HG03354 (cell line): ENCODE data around the gene ENDOU.
A peak's percentile ranks its signal among the peaks of the same experiment; 100 is the strongest.

ENCODE experiments used
- ATAC-seq: cut with Tn5 transposase; IDR thresholded peaks from one replicate; pipeline ENCODE4 v1.9.1; 2021; ENCODE audit warnings: mild to moderate bottlenecking; ENCODE audit not compliant: unreplicated experiment, poor library complexity, severe bottlenecking

Gene ENDOU

GRCh38 chr12:47758584-47758833, 33.2 kb upstream of the ENDOU start:
- no peak for ATAC-seq

- no peak for ATAC-seq
Measured at GRCh38 chr12:47757840-47758583, 32.7 kb upstream of the ENDOU start.

- no peak for ATAC-seq
Measured at GRCh38 chr12:47757364-47757839, 32.1 kb upstream of the ENDOU start.

- peak; percentile 65 for ATAC-seq
Measured at GRCh38 chr12:47755655-47756562, 30.6 kb upstream of the ENDOU start.

DNA sequence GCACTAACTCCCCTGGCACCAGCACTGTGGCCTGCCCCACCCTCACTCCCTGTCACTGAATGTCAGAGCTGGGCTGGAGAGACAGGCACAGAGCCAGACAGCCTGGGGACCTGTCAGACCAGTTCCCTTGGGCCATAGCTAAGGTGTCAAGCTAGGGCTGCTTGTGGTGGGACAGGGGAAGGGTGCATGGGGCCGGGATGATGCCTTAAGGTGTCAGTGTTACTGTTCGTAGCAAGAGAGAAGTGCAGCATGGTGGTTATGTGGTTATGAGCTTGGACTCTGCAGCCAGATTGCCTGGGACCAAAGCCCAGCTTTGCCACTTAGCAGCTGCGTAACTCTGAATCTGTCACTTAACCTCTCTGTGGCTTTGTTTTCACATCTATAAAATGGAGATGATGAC, 29.6 kb upstream of the ENDOU start:
- peak; percentile 14 for ATAC-seq

DNA sequence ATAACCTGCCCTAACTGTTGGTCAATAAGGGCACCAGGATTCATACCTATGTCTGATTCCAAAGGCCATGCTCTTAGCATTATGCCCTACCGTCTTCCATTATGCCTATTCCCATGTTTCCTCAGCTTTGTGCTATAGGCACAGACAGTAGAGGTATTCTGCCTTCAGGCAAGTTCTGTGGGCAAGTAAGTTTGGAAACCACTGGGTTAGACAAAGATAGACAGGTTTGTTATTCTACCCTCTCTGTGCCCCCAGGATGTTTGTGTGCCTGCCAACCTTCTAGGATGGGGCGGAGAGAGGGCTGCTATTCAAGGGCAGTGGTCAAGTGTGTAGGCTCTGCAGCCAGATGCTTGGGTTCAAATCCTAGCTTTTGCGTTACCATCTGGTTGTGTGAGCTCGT, 28.8 kb upstream of the ENDOU start:
- ATAC-seq, result no peak

GRCh38 chr12:47753021-47754001, 28.0 kb upstream of the ENDOU start:
- no peak for ATAC-seq

DNA sequence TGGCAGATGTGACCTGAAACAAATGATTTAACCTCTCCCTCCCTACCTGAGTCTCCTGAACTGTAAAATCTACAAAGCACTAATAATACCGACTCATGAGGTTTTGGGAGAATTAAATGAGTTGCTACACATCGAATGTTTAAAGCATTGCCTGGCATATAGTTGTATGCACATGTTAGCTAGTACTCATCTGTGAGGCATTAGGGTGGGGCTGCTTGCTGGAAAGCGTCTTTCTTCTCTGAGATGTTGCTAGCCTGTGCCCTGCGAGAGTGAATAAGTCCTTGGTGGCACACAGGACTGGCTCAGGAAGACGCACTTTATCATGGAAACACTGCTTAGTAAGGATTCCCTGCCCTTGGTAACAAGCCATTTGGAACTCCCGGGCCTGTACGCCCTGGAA, 27.3 kb upstream of the ENDOU start:
- ATAC-seq, result no peak

DNA sequence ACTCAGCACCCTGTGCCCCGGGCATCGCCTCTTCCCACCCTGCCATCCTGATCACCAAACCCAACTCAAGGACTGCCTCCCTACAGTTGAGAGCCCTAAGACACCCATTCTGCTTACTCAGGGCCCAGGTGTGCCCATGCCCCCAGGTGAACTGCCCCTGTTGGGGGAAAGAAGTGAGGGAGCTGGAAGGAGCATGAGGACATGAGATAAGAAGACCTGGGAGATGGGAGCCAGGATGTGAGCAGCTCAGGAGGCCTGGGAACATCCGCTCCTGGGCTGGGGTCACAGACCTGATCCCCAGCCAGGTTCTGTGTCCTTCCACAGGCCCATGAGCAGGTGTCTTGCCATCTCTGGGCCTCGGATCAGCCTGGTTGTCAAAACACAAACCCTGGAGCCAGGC, 26.8 kb upstream of the ENDOU start:
- ATAC-seq, result no peak

DNA sequence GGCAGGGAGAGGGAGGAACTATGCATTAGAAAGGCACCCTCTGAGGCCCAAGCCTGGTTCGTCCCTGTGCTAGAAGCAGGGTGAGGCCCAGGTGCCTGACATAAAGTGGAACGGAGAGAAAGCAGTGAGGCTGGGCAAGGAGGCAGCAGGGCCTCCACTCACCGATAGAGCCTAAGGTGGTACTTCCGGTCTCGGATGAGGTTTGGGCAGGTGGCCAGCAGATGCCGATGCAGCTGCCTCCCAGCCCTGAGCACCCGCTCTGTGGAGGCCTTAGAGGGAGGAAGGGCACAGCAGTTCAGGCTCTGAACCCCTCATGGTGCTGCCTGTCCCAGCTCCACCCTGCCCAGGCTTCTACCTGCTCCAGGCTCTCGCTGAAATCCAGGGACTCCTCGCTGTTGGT, 26.3 kb upstream of the ENDOU start:
- ATAC-seq, result no peak

DNA sequence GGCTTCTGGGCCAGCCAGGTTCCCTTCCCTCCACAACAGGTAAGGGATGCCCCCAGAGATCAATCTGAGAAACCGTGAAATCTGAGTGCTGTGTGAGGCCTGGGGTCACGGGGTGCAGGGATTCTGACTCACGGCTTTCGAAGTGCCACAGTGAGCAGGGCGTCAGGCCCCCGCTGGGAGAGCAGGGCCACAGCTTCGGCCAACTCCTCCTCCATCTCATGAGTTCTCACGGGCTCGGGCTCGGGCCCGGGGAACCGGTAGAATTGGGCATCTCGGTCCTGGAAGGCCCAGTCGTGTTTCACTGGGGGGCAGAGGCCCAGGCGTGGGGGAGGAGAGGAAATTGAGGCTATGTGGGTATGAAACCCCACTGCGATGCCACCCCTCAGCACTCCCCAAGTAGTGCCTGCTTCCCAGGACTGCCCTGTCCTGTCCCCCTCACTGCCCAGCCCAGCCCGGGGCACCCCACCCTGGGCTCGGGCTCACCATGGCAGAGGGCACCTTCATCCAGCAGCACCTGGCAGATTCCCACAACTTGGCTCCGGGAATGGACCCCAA, 25.7 kb upstream of the ENDOU start:
- no peak for ATAC-seq

DNA sequence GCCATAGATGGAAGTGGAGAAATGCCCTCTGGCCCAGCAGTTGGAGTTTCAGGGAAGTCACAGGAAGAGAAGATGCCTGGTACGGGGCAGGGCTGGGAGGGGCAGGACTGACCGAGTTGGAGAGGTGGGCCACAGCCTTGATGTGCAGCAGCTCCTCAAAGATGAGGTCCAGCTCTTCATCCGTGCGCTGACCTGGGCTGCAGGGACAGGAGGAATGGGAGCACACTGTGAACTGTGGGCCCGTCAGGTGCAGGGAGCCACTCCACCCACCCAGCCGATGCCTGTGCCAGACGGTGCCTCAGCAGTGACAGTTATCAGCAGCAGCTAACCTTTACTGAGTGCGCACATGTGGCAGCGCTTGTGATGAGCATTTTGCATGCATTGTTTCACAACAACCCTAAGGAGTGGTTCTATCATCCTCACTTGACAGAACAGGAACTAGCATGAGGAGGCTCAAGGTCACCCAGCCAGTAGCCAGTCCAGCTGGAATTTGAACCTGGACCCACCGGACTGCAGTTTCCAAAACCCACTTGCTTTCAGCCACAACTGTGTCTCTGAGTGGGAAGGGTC, 25.0 kb upstream of the ENDOU start:
- no peak for ATAC-seq

- no peak for ATAC-seq
Measured at GRCh38 chr12:47748899-47749298, 23.6 kb upstream of the ENDOU start.

GRCh38 chr12:47748507-47748828, 23.2 kb upstream of the ENDOU start:
- ATAC-seq, result no peak

GRCh38 chr12:47747596-47748506, 22.6 kb upstream of the ENDOU start:
- no peak for ATAC-seq

GRCh38 chr12:47747126-47747525, 21.8 kb upstream of the ENDOU start:
- peak; percentile 54 for ATAC-seq

DNA sequence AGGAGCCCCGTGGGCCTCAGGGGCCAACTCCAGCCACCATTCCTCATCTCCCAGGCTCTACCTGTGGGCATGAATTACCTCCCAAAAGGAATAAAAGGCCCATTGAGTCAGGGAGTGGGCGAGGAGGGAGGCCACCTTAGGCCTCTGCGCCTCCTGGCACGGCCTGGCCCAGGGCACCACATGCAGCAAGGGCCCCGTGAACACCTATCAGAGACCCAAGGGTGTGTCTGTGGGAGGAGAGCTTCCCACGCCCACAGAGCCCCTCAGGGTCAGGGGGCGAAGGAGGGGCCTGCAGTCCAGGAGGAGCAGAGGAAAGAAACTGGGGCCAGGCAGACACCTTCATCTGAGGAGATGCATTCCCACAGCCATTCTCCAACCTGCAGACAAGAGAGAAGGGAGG, 21.2 kb upstream of the ENDOU start:
- no peak for ATAC-seq

- ATAC-seq, result no peak
Measured at GRCh38 chr12:47746073-47746472, 20.8 kb upstream of the ENDOU start.
